Measurements from ENCODE around the gene SIK2.

DNA sequence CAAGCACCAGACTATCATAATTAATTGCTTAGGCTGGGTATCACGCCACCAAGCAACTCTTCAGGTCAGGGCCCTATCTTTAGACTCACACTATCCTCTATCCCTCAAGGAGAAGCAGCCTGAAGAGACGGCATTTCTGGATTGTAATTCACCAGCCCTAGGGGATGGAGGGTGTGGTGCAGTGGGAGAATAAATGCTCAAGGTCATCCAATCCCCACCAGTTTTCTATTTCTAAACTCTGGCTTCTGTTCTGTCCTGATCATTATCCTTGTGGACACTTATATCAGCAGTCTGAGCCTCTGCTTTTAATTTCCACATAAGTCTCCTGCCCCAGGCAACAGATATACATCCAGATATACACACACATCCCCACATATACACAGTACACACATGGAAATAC is 13.1 kb upstream of the SIK2 start:
- TF ChIP-seq, protein P1, sequence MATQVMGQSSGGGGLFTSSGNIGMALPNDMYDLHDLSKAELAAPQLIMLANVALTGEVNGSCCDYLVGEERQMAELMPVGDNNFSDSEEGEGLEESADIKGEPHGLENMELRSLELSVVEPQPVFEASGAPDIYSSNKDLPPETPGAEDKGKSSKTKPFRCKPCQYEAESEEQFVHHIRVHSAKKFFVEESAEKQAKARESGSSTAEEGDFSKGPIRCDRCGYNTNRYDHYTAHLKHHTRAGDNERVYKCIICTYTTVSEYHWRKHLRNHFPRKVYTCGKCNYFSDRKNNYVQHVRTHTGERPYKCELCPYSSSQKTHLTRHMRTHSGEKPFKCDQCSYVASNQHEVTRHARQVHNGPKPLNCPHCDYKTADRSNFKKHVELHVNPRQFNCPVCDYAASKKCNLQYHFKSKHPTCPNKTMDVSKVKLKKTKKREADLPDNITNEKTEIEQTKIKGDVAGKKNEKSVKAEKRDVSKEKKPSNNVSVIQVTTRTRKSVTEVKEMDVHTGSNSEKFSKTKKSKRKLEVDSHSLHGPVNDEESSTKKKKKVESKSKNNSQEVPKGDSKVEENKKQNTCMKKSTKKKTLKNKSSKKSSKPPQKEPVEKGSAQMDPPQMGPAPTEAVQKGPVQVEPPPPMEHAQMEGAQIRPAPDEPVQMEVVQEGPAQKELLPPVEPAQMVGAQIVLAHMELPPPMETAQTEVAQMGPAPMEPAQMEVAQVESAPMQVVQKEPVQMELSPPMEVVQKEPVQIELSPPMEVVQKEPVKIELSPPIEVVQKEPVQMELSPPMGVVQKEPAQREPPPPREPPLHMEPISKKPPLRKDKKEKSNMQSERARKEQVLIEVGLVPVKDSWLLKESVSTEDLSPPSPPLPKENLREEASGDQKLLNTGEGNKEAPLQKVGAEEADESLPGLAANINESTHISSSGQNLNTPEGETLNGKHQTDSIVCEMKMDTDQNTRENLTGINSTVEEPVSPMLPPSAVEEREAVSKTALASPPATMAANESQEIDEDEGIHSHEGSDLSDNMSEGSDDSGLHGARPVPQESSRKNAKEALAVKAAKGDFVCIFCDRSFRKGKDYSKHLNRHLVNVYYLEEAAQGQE (IDR thresholded peaks at IDR 0.05; ENCODE audit: insufficient read depth in 1 of 2, low read depth in 2 of 2, low read length in 2 of 2): no peak
- TF ChIP-seq FOXP2 (optimal IDR thresholded peaks at IDR 0.05; ENCODE audit: borderline replicate concordance, extremely low read depth, extremely low read length, insufficient read depth): no peak
- no peak for TF ChIP-seq POLR2AphosphoS5 (IDR thresholded peaks at IDR 0.05; ENCODE audit: low read depth, low read length)

All from PFSK-1 (cell line).